K562 (cell line): ENCODE results near the gene MAGI3. TPM values are rescaled to one million over a fixed set of nuclear protein-coding genes. Genes with fewer than 3 reads are reported as not detected.
A peak's percentile ranks its signal among the peaks of the same experiment; 100 is the strongest.

ENCODE experiments used
- ADNP ChIP-seq: fragments of 200-800 bp; sonication (Bioruptor generic); IDR thresholded peaks from 2 replicates; pipeline ENCODE4 v1.6.1; 2016; ENCODE audit warnings: missing genetic modification characterization, missing compliant biosample characterization
- CBFA2T3 ChIP-seq: fragments of 450-650 bp; IDR thresholded peaks from 2 replicates; pipeline ENCODE4 v1.6.1; 2017
- CHD2 ChIP-seq: IDR thresholded peaks from 2 replicates; pipeline ENCODE4 v1.6.1; 2011; ENCODE audit warnings: low read depth, low read length
- HDGF ChIP-seq: fragments of 450-650 bp; IDR thresholded peaks from 2 replicates; pipeline ENCODE4 v1.6.1; 2016
- PCBP2 ChIP-seq: fragments of 200-400 bp; formaldehyde crosslinking; IDR thresholded peaks from 2 replicates; pipeline ENCODE4 v1.6.1; 2018; ENCODE audit warnings: low read length, low read depth, mild to moderate bottlenecking, moderate library complexity; ENCODE audit not compliant: poor library complexity, severe bottlenecking
- RNF2 ChIP-seq: sonication (generic); IDR thresholded peaks from 2 replicates; pipeline ENCODE4 v1.6.1; 2016
- SRF ChIP-seq, 2 experiments: fragments of 250-450, 450-650 bp in 1 of 2; sonication (Bioruptor Pico) in 1 of 2; sonication (generic) in 1 of 2; formaldehyde crosslinking; IDR thresholded peaks; 2 replicates each; pipeline versions ENCODE4 v1.5.0 to v1.5.1; 2020 to 2022; ENCODE audit warnings: mild to moderate bottlenecking in 1 of 2, missing genetic modification reagents in 1 of 2
- SRSF7 ChIP-seq: fragments of 200-400 bp; formaldehyde crosslinking; optimal IDR thresholded peaks from 2 replicates; pipeline ENCODE3; 2017; ENCODE audit warnings: mild to moderate bottlenecking, low read depth, low read length
- TCF15 ChIP-seq: fragments of 250-450 bp; sonication (Bioruptor Pico); IDR thresholded peaks from 2 replicates; pipeline ENCODE4 v1.8.0; 2022; ENCODE audit warnings: moderate library complexity, mild to moderate bottlenecking, inconsistent platforms
- U2AF2 ChIP-seq: fragments of 200-400 bp; formaldehyde crosslinking; optimal IDR thresholded peaks from 2 replicates; pipeline ENCODE3; 2017; ENCODE audit warnings: low read depth, mild to moderate bottlenecking, low read length
- ZFP30 ChIP-seq: fragments of 250-450 bp; sonication (Bioruptor Pico); IDR thresholded peaks from 2 replicates; pipeline ENCODE4 v1.8.0; 2022; ENCODE audit warnings: moderate library complexity, mild to moderate bottlenecking, inconsistent platforms, borderline replicate concordance
- ZFP91 ChIP-seq: sonication (generic); formaldehyde crosslinking; IDR thresholded peaks from 2 replicates; pipeline ENCODE4 v1.8.0; 2022; ENCODE audit warnings: mild to moderate bottlenecking, missing genetic modification reagents
- ZNF143 ChIP-seq: sonication (generic); formaldehyde crosslinking; IDR thresholded peaks from 2 replicates; pipeline ENCODE4 v1.9.0; 2022; ENCODE audit warnings: mild to moderate bottlenecking, missing genetic modification reagents
- ZNF146 ChIP-seq: IDR thresholded peaks from one replicate; pipeline ENCODE4 v1.6.1; 2018; ENCODE audit warnings: missing compliant biosample characterization; ENCODE audit not compliant: unreplicated experiment
- ZNF354B ChIP-seq: fragments of 250-450 bp; sonication (Bioruptor Pico); IDR thresholded peaks from 2 replicates; pipeline ENCODE4 v1.4.0; 2020
- ZNF436 ChIP-seq: fragments of 250-450, 450-650 bp; sonication (Bioruptor Pico); formaldehyde crosslinking; IDR thresholded peaks from 2 replicates; pipeline ENCODE4 v1.7.0; 2020; ENCODE audit warnings: mild to moderate bottlenecking
- ZNF707 ChIP-seq: fragments of 250-450 bp; sonication (Bioruptor Pico); conservative IDR thresholded peaks from 2 replicates; pipeline ENCODE4 v1.8.0; 2022; ENCODE audit warnings: inconsistent platforms, mild to moderate bottlenecking, moderate library complexity
- ZNF778 ChIP-seq: fragments of 450-650 bp; formaldehyde crosslinking; IDR thresholded peaks from 2 replicates; pipeline ENCODE4 v1.4.0; 2020; ENCODE audit warnings: mild to moderate bottlenecking, moderate library complexity
- ZSCAN32 ChIP-seq: fragments of 450-650 bp; formaldehyde crosslinking; IDR thresholded peaks from 2 replicates; pipeline ENCODE4 v1.4.0; 2020; ENCODE audit warnings: mild to moderate bottlenecking, moderate library complexity
- polyA plus RNA-seq, 8 experiments: library from polyadenylated mRNA; depleted of rRNA in 4 of 8; stranded (reverse) in 5 of 8; unstranded in 3 of 8; fragments of >200 nt; fragmentation: Nextera tagmentation in 2 of 8; fragmentation: Illumina TruSeq in 1 of 8; extraction: Ambion mirVana in 2 of 8; extraction: Trizol in 1 of 8; gene quantifications; 2 replicates each; pipeline versions ENCODE4 v1.2.1 to v1.2.3, GENCODE V29; 2011 to 2014; ENCODE audit warnings: inconsistent platforms in 1 of 8, missing spikeins in 1 of 8
- total RNA-seq, 7 experiments: library from RNA; depleted of rRNA in 6 of 7; stranded (reverse); fragments of >200 nt in 6 of 7; fragmentation: Illumina TruSeq in 2 of 7; extraction: Trizol in 2 of 7; gene quantifications; 2 replicates each; pipeline versions ENCODE4 v1.2.1 to v1.2.3, GENCODE V29; 2011 to 2021; ENCODE audit warnings: low replicate concordance in 1 of 7
- TF ChIP-seq, protein P1 (sequence below): fragments of 450-650 bp; IDR thresholded peaks from 2 replicates; pipeline ENCODE4 v1.7.1; 2018; ENCODE audit warnings: mild to moderate bottlenecking, low read depth; ENCODE audit not compliant: partially characterized antibody
- TF ChIP-seq, protein P2 (sequence below): sonication (generic); formaldehyde crosslinking; IDR thresholded peaks from 2 replicates; pipeline ENCODE4 v1.8.0; 2022; ENCODE audit warnings: missing genetic modification reagents, mild to moderate bottlenecking, borderline replicate concordance

Gene MAGI3
- total and polyA plus RNA-seq, 9 of the 15 experiments (the other 6 are each of a cell fraction or from before 2014, with no cell fraction given): 1.0 to 8.6 (median 5.5) TPM

- TF ChIP-seq ZFP91 (no peak), U2AF2 (no peak), PCBP2 (no peak), ZFP30 (CRISPR knock-in tag) (no peak), SRSF7 (no peak), HDGF (no peak), ZNF436 (CRISPR knock-in tag) (no peak), ZNF146 (CRISPR knock-in tag) (no peak), CBFA2T3 (no peak), ADNP (tag) (no peak), ZNF778 (no peak), SRF (CRISPR knock-in tag; IDR thresholded peaks at IDR 0.05) (0 out of 4 replicates have a peak, but pooled peaks of 1 of the 2 experiments have one; percentile 38), ZNF143 (no peak), ZSCAN32 (no peak), ZNF354B (CRISPR knock-in tag) (no peak), ZNF707 (CRISPR knock-in tag) (no peak), CHD2 (peak; percentile 79), RNF2 (peak; percentile 9; the same call in 1 of the 2 replicates), TCF15 (CRISPR knock-in tag) (no peak)
- TF ChIP-seq, protein P1, sequence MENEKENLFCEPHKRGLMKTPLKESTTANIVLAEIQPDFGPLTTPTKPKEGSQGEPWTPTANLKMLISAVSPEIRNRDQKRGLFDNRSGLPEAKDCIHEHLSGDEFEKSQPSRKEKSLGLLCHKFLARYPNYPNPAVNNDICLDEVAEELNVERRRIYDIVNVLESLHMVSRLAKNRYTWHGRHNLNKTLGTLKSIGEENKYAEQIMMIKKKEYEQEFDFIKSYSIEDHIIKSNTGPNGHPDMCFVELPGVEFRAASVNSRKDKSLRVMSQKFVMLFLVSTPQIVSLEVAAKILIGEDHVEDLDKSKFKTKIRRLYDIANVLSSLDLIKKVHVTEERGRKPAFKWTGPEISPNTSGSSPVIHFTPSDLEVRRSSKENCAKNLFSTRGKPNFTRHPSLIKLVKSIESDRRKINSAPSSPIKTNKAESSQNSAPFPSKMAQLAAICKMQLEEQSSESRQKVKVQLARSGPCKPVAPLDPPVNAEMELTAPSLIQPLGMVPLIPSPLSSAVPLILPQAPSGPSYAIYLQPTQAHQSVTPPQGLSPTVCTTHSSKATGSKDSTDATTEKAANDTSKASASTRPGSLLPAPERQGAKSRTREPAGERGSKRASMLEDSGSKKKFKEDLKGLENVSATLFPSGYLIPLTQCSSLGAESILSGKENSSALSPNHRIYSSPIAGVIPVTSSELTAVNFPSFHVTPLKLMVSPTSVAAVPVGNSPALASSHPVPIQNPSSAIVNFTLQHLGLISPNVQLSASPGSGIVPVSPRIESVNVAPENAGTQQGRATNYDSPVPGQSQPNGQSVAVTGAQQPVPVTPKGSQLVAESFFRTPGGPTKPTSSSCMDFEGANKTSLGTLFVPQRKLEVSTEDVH: no peak
- TF ChIP-seq, protein P2, sequence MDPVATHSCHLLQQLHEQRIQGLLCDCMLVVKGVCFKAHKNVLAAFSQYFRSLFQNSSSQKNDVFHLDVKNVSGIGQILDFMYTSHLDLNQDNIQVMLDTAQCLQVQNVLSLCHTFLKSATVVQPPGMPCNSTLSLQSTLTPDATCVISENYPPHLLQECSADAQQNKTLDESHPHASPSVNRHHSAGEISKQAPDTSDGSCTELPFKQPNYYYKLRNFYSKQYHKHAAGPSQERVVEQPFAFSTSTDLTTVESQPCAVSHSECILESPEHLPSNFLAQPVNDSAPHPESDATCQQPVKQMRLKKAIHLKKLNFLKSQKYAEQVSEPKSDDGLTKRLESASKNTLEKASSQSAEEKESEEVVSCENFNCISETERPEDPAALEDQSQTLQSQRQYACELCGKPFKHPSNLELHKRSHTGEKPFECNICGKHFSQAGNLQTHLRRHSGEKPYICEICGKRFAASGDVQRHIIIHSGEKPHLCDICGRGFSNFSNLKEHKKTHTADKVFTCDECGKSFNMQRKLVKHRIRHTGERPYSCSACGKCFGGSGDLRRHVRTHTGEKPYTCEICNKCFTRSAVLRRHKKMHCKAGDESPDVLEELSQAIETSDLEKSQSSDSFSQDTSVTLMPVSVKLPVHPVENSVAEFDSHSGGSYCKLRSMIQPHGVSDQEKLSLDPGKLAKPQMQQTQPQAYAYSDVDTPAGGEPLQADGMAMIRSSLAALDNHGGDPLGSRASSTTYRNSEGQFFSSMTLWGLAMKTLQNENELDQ: no peak
Measured at GRCh38 chr1:113389953-113390834, at the start of gene MAGI3 (continued).
